AG04449 (cell line): ENCODE results near the gene C1orf232.

Experiments
- CTCF ChIA-PET: fragments of 350-600 bp; formaldehyde crosslinking; extraction: SDS; loops from one replicate; lab custom pipeline; 2021; ENCODE audit warnings: antibody characterized with exemption; lab: Yijun Ruan, JAX
- POLR2A ChIA-PET: fragments of 400-600, 350-600 bp; formaldehyde crosslinking; extraction: SDS; loops from one replicate; lab custom pipeline; 2020; ENCODE audit warnings: antibody characterized with exemption, inconsistent platforms; lab: Yijun Ruan, JAX
- DNase-seq: peaks from one replicate; pipeline ENCODE4 v3.0.0-alpha.2; 2010; ENCODE audit warnings: low read depth, low spot score
- H3K4me3 ChIP-seq: 2 replicates; pipeline ENCODE4 v1.5.1; 2011; ENCODE audit warnings: low read depth, mild to moderate bottlenecking, control low read depth, low read length
- TF ChIP-seq, protein P1 (sequence below): IDR thresholded peaks from one replicate; pipeline ENCODE4 v1.5.1; 2011; ENCODE audit warnings: mild to moderate bottlenecking, moderate library complexity, low read length, control low read depth, inconsistent platforms; ENCODE audit not compliant: insufficient read depth; ENCODE audit errors: missing control alignments

The C1orf232 gene

DNA sequence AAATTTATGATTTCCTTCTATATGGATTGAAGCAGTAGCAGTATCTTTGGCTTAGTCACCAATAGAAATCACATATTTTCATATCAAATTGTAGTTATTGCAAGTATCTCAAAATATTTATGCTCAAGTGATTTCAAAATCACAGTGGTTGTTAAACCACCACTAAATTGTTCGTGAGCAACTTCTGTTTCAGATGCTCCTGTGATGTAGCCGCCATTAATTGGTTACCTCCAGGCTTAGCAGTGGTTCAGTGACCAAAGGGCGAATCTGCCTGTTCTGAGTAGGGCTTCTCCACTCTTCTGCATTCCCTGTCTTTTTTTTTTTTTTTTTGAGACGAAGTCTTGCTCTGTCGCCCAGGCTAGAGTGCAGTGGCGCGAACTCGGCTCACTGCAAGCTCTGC, 6.6 kb upstream of the C1orf232 start:
- H3K4me3 ChIP-seq, result no peak overlapping the region
- ChIA-PET POLR2A (interaction anchor here (0.6 kb wide), 1 partner anchor 913 kb away, joined by 3 read pairs; no protein-coding TSS in a partner anchor), CTCF (interaction anchor here (1.4 to 2.0 kb wide), 3 partner anchors 12 to 18 kb away, joined by 3 to 6 read pairs (median 3); partner anchors contain the start of gene CATSPER4)
- TF ChIP-seq, protein P1, sequence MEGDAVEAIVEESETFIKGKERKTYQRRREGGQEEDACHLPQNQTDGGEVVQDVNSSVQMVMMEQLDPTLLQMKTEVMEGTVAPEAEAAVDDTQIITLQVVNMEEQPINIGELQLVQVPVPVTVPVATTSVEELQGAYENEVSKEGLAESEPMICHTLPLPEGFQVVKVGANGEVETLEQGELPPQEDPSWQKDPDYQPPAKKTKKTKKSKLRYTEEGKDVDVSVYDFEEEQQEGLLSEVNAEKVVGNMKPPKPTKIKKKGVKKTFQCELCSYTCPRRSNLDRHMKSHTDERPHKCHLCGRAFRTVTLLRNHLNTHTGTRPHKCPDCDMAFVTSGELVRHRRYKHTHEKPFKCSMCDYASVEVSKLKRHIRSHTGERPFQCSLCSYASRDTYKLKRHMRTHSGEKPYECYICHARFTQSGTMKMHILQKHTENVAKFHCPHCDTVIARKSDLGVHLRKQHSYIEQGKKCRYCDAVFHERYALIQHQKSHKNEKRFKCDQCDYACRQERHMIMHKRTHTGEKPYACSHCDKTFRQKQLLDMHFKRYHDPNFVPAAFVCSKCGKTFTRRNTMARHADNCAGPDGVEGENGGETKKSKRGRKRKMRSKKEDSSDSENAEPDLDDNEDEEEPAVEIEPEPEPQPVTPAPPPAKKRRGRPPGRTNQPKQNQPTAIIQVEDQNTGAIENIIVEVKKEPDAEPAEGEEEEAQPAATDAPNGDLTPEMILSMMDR, result no peak
- DNase-seq, result no peak

DNA sequence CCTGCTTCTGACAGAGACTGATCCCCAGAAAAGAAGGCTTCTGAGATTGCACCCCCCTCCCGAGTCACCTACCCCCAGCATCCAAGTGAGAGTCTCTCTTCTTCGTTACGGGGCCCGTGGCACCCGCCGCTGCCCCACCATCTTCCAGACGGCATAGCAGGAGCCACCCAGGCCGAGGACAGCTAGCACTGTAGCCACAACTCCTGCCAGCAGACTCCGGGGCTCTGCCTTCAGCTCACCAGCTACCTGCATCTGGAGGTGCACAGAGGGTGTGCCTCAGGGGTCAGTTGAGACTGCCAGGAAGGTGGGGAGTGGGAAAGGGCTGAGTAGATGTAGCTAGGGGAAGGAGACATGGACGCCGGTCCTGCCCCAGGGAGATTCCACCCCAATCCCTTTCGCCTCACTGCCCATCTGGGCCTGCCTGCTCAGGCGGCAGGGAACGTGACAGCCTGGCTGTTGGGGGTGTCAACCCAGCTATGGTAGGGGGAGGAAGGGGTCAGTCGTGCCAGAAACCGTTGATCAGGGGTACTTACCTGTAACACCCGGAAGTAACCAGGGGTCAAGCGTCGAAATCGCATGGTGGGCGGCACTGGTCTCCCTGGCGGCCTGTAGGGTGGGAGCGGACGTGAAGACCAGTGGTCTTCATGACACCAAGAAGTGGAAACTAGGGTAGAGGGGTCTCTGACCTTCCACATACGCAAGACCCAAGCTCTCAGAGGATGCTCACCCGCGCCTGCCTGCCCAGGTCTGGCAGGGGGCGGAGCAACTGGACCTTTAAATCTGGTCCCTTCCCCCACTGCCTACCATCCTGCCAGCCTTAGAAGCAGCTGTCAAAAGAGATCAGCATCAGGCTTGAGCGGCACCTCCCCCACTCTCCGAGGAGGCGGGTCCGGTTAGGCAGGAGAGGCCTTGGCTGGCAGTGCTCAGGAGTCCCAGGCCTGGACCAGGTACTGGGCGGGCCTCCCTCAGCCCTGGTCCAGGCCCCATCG, 2.6 kb upstream of the C1orf232 start, which contains the start of gene ZNF593OS:
Gene ZNF593OS (minus strand): TSS at position 749 of the 989 bp plus-strand sequence. CDS start 171 bp downstream, at position 578.
- CTCF ChIA-PET, result interaction anchor here (0.7 to 6.1 kb wide), 10 partner anchors 9 to 193 kb away, joined by 3 to 39 read pairs (median 8); partner anchors contain the start of gene CEP85
- TF ChIP-seq, protein P1, result no peak
- POLR2A ChIA-PET, result no interaction called here
- no peak for DNase-seq
- H3K4me3 ChIP-seq, result peak within 1 kb of the TSS; percentile 93

DNA sequence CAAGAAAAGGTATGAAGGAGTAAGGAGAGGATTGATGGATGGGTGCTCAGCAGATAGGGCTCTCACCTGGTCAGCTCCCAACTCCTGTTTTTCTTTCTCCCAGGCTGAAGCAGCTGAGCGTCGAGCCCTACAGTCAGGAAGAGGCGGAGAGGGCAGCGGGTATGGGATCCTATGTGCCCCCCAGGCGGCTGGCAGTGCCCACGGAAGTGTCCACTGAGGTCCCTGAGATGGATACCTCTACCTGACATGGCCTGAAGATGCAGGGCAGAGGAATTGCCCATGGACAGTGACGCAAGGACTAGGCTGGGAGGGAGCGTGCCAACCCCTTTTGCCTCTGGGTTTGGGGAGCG, 1.7 kb upstream of the C1orf232 start:
- no peak for DNase-seq
- peak overlapping the region; percentile 93 for H3K4me3 ChIP-seq
- TF ChIP-seq, protein P1, result no peak
- POLR2A ChIA-PET, result no interaction called here
- CTCF ChIA-PET, result interaction anchor here (0.8 to 6.1 kb wide), 31 partner anchors 8 to 247 kb away, joined by 3 to 39 read pairs (median 7); partner anchors contain the start of genes CATSPER4, CD52, CEP85 and CNKSR1

DNA sequence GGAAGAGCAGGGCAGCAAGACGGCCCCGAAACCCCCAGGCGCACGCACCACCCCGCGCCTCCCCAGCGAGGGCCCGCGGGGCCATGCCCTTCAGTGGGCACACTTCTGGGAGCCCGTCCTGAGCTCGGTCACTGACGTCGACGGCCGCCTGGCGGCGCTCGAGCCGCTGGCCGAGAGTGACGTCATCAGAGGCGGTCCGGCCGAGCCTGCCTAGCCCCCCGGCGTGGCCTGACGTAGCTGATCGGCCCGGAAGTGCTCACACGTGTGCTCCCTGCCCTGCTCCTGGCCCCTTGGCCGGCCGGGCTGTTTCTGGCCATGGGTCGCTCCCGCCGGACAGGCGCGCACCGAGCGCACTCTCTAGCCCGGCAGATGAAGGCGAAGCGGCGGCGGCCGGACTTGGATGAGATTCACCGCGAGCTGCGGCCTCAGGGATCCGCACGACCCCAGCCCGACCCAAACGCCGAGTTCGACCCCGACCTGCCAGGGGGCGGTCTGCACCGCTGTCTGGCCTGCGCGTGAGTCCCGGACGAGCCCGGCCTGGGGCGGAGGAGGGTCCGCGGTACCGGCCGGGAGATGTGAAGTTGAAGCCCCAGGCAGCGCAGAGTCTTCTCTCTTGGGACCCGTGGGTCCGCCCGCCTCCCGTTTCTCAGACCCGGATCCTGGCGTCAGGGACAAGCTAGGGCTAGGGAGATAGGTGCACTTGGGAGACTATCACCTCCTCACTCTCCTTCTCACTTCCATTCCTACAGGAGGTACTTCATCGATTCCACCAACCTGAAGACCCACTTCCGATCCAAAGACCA, 1.1 kb upstream of the C1orf232 start, which contains the start of gene ZNF593:
Gene ZNF593 (plus strand): TSS at position 240 of the 803 bp plus-strand sequence. CDS start 76 bp downstream, at position 316.
- peak within 1 kb of the TSS; percentile 93 for H3K4me3 ChIP-seq
- ChIA-PET CTCF (interaction anchor here (0.6 to 6.1 kb wide), 46 partner anchors 8 to 247 kb away, joined by 3 to 39 read pairs (median 5); partner anchors contain the start of genes CATSPER4, CD52, CEP85 and CNKSR1), POLR2A (interaction anchor here (0.6 to 0.7 kb wide), 3 partner anchors 58 to 232 kb away, joined by 3 to 4 read pairs (median 4); partner anchors contain the start of gene PDIK1L)
- peak; percentile 19 for DNase-seq
- TF ChIP-seq, protein P1, result peak; percentile 100

DNA sequence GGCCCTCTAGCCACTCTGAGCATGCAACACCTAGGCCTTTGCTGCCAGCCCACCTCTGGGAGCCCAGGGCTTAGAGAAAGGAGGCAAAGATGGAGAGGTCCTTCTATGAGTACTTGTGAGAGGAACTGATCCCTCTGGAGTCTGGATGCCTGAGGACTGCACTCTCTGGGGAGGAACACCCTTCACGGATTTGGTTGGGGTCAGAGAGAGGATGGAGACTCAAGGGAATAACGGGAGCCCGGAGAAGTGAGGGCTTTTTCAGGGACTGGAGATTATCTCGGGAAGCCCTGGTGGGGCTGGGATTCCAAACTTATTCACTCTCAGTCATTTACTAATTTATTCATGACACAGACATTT, 413 bp upstream of the C1orf232 start:
- H3K4me3 ChIP-seq, result peak overlapping the region; percentile 93
- ChIA-PET POLR2A (interaction anchor here (0.6 kb wide), 2 partner anchors 153 to 232 kb away, joined by 4 read pairs; no protein-coding TSS in a partner anchor), CTCF (interaction anchor here (0.6 to 6.1 kb wide), 38 partner anchors 8 to 248 kb away, joined by 3 to 39 read pairs (median 5); partner anchors contain the start of genes CATSPER4, CEP85 and CNKSR1)
- TF ChIP-seq, protein P1, result no peak
- DNase-seq, result no peak
